Right lobe of liver (tissue), 6 donors: Measurements from ENCODE around the gene GGNBP2. TPM values are rescaled to one million over a fixed set of nuclear protein-coding genes. Genes with fewer than 3 reads are reported as not detected.

Experiments used
- ATAC-seq, 4 donors: fragments of 200-7000 bp; cut with Tn5 transposase; one replicate each; pipeline ENCODE4 v1.9.1; 2020; ENCODE audit warnings: mild to moderate bottlenecking in 4 of 4, moderate library complexity in 4 of 4
- DNase-seq, 3 donors: peaks; one replicate each; pipeline ENCODE4 v3.0.0-alpha.2; 2020
- H3K27ac ChIP-seq, 3 donors: fragments of 200-600 bp; one replicate each; pipeline ENCODE4 v1.8.0; 2022
- H3K27me3 ChIP-seq, 2 donors: fragments of 200-600 bp; one replicate each; pipeline ENCODE4 v1.8.0; 2022
- H3K36me3 ChIP-seq, 4 donors: fragments of 200-600 bp; sonication (generic) in 1 of 4; one replicate each; pipeline versions ENCODE4 v1.5.1 to v1.8.0; 2017 to 2022; ENCODE audit warnings: control low read depth in 1 of 4
- H3K4me1 ChIP-seq, 4 donors: fragments of 200-600 bp; sonication (generic) in 1 of 4; one replicate each; pipeline versions ENCODE4 v1.5.1 to v1.8.0; 2017 to 2022; ENCODE audit warnings: control low read depth in 1 of 4
- H3K4me3 ChIP-seq, 3 donors: fragments of 200-600 bp; one replicate each; pipeline ENCODE4 v1.8.0; 2022
- H3K9me3 ChIP-seq, 4 donors: fragments of 200-600 bp; sonication (generic) in 1 of 4; one replicate each; pipeline versions ENCODE4 v1.5.1 to v1.8.0; 2017 to 2022; ENCODE audit warnings: control low read depth in 1 of 4
- POLR2A ChIP-seq: fragments of 450-650 bp; IDR thresholded peaks from one replicate; pipeline ENCODE4 v1.6.1; 2017; ENCODE audit warnings: antibody characterized with exemption, mild to moderate bottlenecking
- WGBS: methylation state at CpG from one replicate; pipeline ENCODE4 v1.1.6; 2018; ENCODE audit warnings: low coverage, low lambda C conversion rate; ENCODE audit not compliant: insufficient coverage; ENCODE audit errors: missing lambda C conversion rate; 5-methylcytosine and 5-hydroxymethylcytosine counted together
- intact Hi-C, 2 donors: fragments of 100-400 bp; cut with DNase I; formaldehyde crosslinking; loops; one replicate each; pipeline versions ENCODE4 v1.11.2 to v1.14.1; 2022
- total RNA-seq, 6 experiments: library from RNA; depleted of rRNA in 2 of 6; stranded (reverse); fragments of >200 nt in 2 of 6; fragmentation: NEBNext Ultra II Directional in 3 of 6; extraction: Animal tissue kit (Norgen Biotek cat#: 25700) in 3 of 6; gene quantifications; one replicate each; pipeline versions ENCODE4 v1.1.0 to v1.2.4, GENCODE V29; 2016 to 2023
- TF ChIP-seq, protein P1 (sequence below), 4 donors: fragments of 200-600 bp in 3 of 4; fragments of 450-650 bp in 1 of 4; IDR thresholded peaks; one replicate each; pipeline versions ENCODE4 v1.5.1 to v1.8.0; 2016 to 2022; ENCODE audit warnings: antibody characterized with exemption in 4 of 4, mild to moderate bottlenecking in 2 of 4
- donor health status: DM: no; HTN: yes; CAD: no.
- donor health status: DM: no; HTN: no; CAD: no.
- donor health status: DM: no; HTN: no; CAD: no.
- donor health status: DM: no; HTN: yes; CAD: no.
- donor health status: DM: no; HTN: yes; CAD: no.

Gene GGNBP2
- total RNA-seq, 6 experiments from 2014 or later, result 24.3 to 39.6 (median 35.3) TPM

DNA sequence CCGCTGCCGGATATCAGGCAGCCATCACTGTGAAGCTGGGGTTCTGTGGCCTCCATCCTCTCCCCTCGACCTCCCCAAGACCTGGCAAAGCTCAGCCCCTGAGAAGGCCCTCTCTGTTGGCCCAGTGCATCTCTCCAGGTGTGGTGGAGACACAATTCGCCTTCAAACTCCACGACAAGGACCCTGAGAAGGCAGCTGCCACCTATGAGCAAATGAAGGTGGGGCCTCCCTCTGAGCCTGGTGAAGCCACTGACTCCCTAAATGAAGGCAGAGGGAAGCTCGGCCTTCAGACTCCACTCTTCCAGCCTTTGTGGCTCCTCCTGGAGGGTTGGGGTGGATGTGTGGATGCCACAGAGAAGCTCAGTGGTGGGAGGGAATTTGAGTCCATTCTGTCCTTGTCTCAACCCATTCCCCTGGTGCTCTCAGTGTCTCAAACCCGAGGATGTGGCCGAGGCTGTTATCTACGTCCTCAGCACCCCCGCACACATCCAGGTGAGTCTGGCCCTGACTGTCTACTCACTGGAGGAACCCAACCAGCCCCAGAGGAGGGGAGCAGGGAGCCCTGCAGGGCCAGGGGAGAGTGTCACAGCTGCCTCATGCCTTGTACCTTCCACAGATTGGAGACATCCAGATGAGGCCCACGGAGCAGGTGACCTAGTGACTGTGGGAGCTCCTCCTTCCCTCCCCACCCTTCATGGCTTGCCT, 55.0 kb downstream of the GGNBP2 start:
- H3K27ac ChIP-seq, result no peak overlapping the region
- intact Hi-C loops, result loop anchor here (10.0 kb wide), 2 partner anchors 55 to 65 kb away; partner anchors contain the start of genes GGNBP2 (in 1 of the 2), MYO19 (in 1 of the 2) and PIGW (in 1 of the 2)
- peaks cover 0 to 18% (median 3%) of the 10 kb centered on the region in 4 donors for H3K4me1 ChIP-seq
- no peaks in the 10 kb centered on the region for H3K9me3 ChIP-seq
- no peaks in the 10 kb centered on the region for H3K36me3 ChIP-seq
- no peak for TF ChIP-seq POLR2A
- TF ChIP-seq, protein P1, sequence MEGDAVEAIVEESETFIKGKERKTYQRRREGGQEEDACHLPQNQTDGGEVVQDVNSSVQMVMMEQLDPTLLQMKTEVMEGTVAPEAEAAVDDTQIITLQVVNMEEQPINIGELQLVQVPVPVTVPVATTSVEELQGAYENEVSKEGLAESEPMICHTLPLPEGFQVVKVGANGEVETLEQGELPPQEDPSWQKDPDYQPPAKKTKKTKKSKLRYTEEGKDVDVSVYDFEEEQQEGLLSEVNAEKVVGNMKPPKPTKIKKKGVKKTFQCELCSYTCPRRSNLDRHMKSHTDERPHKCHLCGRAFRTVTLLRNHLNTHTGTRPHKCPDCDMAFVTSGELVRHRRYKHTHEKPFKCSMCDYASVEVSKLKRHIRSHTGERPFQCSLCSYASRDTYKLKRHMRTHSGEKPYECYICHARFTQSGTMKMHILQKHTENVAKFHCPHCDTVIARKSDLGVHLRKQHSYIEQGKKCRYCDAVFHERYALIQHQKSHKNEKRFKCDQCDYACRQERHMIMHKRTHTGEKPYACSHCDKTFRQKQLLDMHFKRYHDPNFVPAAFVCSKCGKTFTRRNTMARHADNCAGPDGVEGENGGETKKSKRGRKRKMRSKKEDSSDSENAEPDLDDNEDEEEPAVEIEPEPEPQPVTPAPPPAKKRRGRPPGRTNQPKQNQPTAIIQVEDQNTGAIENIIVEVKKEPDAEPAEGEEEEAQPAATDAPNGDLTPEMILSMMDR (IDR thresholded peaks at IDR 0.05), result no peak
- ATAC-seq (no peak), DNase-seq (no peak)
- no peaks in the 10 kb centered on the region for H3K27me3 ChIP-seq
- WGBS, result 88% methylated on average over 3 of the region's 11 CpGs
- H3K4me3 ChIP-seq, result no peak overlapping the region

DNA sequence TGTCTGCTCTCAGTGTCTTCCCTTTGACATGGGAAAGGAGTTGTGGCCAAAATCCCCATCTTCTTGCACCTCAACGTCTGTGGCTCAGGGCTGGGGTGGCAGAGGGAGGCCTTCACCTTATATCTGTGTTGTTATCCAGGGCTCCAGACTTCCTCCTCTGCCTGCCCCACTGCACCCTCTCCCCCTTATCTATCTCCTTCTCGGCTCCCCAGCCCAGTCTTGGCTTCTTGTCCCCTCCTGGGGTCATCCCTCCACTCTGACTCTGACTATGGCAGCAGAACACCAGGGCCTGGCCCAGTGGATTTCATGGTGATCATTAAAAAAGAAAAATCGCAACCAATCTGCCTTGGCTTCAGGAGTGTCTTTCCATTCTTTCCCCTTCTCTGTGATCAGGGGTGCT, 55.7 kb downstream of the GGNBP2 start:
- H3K4me3 ChIP-seq, result no peak overlapping the region
- H3K27me3 ChIP-seq, result no peaks in the 10 kb centered on the region
- H3K4me1 ChIP-seq, result peaks cover 0 to 18% (median 3%) of the 10 kb centered on the region in 4 donors
- no peaks in the 10 kb centered on the region for H3K36me3 ChIP-seq
- peak overlapping the region in 1 of 3 donors; percentile 55 for H3K27ac ChIP-seq
- 72% methylated on average over 3 of the region's 3 CpGs for WGBS
- intact Hi-C loops, result no loop called here
- ATAC-seq (no peak), DNase-seq (no peak)
- no peaks in the 10 kb centered on the region for H3K9me3 ChIP-seq
- TF ChIP-seq, protein P1 (IDR thresholded peaks at IDR 0.05), result no peak
- TF ChIP-seq POLR2A, result no peak

DNA sequence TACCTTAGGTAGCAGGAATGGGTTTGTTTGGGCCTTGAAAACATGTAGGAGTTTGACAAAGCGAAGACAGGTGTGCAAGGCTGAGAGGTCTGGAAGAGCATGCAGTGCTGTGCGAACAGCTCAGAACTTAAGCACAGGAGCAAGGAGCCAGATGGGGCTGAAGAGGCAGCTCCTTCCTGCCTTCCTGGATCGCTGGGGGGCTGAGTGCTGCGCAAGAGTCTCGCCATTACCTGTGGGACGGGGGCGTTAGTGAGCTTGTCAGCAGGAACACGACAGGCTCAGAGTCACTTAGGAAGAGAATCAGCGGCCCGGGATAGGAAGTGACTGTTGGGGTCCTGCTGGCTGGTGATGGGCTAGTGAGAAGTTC, 56.2 kb downstream of the GGNBP2 start:
- WGBS, result 0% methylated on average over 2 of the region's 10 CpGs
- Histone ChIP-seq H3K4me3 (peak overlapping the region; percentile 93 to 96 (median 94)), H3K9me3 (no peaks in the 10 kb centered on the region), H3K27me3 (no peaks in the 10 kb centered on the region), H3K27ac (peak overlapping the region; percentile 55 to 80 (median 74)), H3K4me1 (peaks cover 0 to 18% (median 3%) of the 10 kb centered on the region in 4 donors), H3K36me3 (no peaks in the 10 kb centered on the region)
- ATAC-seq (no peak), DNase-seq (peak in 1 of 3 donors; percentile 52)
- intact Hi-C loops, result no loop called here
- no peak for TF ChIP-seq POLR2A
- TF ChIP-seq, protein P1 (IDR thresholded peaks at IDR 0.05), result no peak

DNA sequence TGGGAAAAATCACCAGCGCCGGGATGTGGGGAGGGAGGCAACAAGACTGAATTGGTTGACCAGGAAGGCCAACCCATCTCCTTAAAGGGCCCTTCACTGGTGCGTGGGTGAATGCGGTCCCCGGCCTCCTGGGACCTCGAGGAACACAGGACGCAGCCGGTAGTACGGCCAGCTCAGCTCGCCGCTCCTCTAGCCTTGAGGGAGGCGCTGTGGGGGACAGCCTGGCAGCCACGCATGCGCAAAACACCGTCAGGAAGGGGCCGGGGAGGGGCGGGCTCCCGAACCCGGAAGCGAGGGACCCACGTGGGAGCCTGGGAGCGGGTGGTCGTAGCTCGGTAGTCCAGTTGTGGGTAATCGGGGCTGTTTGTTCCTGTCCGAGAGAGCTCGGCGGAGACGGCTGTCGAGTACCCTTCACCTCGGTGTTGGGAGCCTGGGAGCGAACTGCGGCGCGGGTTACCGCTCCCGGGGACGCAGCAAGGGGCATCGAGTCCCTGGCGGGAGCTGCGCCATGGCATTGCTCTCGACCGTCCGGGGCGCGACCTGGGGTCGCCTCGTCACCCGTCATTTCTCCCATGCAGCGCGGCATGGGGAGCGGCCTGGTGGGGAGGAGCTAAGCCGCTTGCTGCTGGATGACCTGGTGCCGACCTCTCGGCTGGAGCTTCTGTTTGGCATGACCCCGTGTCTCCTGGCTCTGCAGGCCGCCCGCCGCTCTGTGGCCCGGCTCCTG, 56.7 kb downstream of the GGNBP2 start, which contains the start of gene MRM1:
MRM1 (plus strand) TSS at position 281 of the 727 bp plus-strand sequence; CDS start at position 509, 228 bp downstream.
- TF ChIP-seq POLR2A, result peak; percentile 68
- TF ChIP-seq, protein P1 (IDR thresholded peaks at IDR 0.05), result peak in 1 of 4 donors; percentile 19
- Histone ChIP-seq H3K36me3 (no peaks in the 10 kb centered on the region), H3K9me3 (no peaks in the 10 kb centered on the region), H3K27ac (peak within 1 kb of the TSS; percentile 55 to 80 (median 74)), H3K4me3 (peak within 1 kb of the TSS; percentile 93 to 96 (median 94)), H3K27me3 (no peaks in the 10 kb centered on the region), H3K4me1 (peaks cover 0 to 18% (median 3%) of the 10 kb centered on the region in 4 donors)
- ATAC-seq (peak; percentile 93 to 95 (median 94)), DNase-seq (peak; percentile 95 to 96 (median 96))
- WGBS, result 5% methylated on average over 2 of the region's 60 CpGs
- intact Hi-C loops, result no loop called here
